Uterus (tissue), 2 donors: Measurements from ENCODE around the gene TMEM184B.

Source experiments
- CTCF ChIP-seq, 4 experiments: fragments of 200-600 bp in 2 of 4; fragments of 450-650 bp in 2 of 4; sonication (generic) in 2 of 4; IDR thresholded peaks; one replicate each; pipeline ENCODE4 v1.5.1; 2016 to 2019; ENCODE audit warnings: antibody characterized with exemption in 4 of 4, mild to moderate bottlenecking in 2 of 4, moderate library complexity in 1 of 4
- POLR2A ChIP-seq, 2 donors: fragments of 450-650 bp; IDR thresholded peaks; one replicate each; pipeline ENCODE4 v1.6.1; 2016; ENCODE audit warnings: antibody characterized with exemption in 2 of 2, mild to moderate bottlenecking in 1 of 2, moderate library complexity in 1 of 2

DNA sequence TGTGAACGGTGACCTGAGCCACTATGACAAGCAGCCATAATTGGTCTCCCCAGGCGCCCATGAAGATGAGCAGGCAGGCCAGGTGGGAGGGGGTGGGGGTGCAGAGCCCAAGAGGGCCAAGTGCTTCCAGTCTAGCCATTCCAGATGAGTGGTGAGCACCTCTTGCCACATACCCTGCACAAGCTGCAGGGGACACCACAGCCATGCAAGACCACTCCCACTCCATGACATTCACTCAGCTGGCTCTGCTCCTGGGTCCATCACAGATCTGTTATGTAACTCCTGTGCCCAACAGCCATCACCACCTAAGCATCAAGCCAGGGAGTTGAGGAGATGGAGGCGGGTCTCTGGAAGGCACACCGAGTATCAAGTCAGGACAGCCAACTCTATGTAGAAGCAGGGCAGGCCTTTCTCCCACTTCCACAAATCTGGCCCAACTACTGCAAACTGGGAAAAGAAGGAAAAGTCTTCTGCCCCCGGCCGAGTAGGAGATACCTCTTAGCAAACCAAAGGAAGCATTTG is 8.4 kb downstream of the TMEM184B start:
- TF ChIP-seq CTCF (IDR thresholded peaks at IDR 0.05) = no peak
- no peak for TF ChIP-seq POLR2A (IDR thresholded peaks at IDR 0.05)
